ENCODE data around the gene SPATA13.

DNA sequence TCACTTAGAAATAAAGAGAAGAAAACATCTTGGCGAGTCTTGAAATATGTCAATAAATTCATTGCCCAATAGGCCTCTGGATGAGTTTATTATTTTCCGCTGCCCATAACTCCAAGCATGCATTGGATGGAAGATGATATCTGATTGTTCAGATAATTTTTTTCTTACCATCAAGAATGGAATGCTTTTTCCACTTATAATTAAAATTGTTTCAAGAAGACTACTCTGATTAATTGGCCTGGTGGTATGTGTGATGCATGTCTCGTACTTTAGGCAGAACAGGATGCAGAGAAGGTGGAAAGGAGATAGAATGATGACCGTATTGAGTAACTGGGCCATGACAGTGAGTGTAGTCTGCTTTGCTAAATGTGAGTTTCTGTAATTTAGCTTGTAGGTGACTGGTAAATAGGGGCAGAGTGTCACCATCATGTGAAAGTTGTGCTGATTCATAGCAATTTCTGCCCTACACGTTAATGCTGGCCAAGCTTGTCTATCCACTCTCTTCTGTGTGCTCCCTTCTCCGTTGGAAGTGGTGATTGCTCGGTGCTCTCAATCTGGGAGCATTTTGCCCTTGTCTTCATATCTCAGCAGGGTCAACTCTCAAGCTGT is 13.5 kb upstream of the SPATA13 start:
- TF ChIP-seq POLR2A (IDR thresholded peaks at IDR 0.05) = no peak
- TF ChIP-seq POLR2AphosphoS5 (IDR thresholded peaks at IDR 0.05) = no peak
